Stimulated activated CD4-positive, alpha-beta T cell treated with anti-CD3 and anti-CD28 coated beads, Interleukin-4, amount 100 ng/mL, for 48 hours (primary cell): ENCODE data around the gene NLRC5.
"Not testable (repeated sequence)": the region's sequence is repeated elsewhere in the genome, so short reads cannot be mapped to it uniquely, and the experiment has no call there.

ENCODE experiments used
- DNase-seq, 2 donors: peaks; one replicate each; pipeline ENCODE4 v3.0.0-alpha.2; 2020; ENCODE audit warnings: low read depth in 2 of 2

The NLRC5 gene

GRCh38 chr16:57072616-57073275 is 83.4 kb downstream of the NLRC5 start:
- DNase-seq, result no peak

- DNase-seq, result no peak
Observed at GRCh38 chr16:57077714-57078113, 88.4 kb downstream of the NLRC5 start.

DNA sequence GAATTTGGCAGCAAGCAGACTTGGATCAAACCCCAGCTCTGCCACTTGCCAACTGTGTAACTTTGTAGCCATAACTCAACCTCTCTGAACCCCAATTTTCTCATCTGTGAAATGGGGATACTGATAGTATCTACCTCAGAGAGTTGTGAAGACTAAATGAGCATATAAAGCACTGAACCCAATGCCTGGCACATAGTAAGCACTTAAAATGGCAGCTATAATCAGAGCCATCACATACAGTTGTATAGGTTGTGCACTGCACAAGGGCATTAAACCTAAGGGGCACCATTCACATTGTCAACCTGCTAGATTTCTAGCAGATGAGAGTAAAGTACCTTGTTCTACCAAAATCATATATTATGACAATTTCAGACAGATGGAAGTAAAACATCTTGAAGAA is 92.4 kb downstream of the NLRC5 start:
- no peak for DNase-seq

DNA sequence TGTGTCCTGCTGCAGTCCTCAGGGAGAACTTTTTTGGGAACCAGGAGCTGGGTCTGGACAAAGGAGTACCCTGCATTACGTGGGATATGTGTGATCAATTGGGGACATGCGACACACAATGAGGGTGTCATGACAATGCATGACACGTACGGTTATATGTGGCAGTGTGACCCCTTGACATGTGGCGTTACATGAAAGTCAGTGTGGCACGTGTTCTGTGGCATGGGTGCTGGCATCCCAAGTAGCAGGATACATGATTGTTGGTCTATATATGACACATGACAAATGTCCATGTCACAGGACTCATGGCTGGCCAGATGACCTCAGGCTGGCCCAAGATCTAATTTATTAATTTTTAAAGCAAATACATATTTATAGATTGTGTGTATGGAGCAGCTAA is 93.3 kb downstream of the NLRC5 start:
- DNase-seq, result no peak

GRCh38 chr16:57083485-57084126 is 94.2 kb downstream of the NLRC5 start:
- no peak for DNase-seq

DNA sequence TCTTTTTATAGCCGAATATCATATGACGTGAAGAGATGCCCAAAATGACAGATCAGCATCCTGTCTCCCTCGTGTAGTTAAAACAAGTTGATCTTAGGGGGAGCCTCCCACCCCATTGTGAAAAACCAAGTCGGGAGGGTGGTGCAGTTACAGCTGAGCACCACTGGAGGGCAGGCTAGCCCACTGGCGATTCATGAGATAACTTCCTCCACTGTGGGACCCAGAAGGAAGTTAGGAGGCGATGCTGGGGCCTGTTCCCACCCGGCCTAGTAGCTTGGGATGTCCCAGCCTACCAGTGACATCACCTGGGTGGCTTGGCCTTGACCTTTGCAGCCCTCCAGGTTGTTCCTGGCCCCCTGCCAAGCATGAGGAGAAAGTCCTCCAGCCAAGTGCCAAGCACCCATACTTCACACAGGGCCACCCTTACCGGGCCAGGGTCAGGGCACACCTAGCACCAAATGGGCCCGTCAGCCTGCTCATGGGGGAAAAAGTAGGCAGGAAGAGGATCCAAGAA is 95.0 kb downstream of the NLRC5 start:
- peak; percentile 56 to 57 for DNase-seq

GRCh38 chr16:57084996-57085395 is 95.6 kb downstream of the NLRC5 start:
- DNase-seq, result no peak

DNA sequence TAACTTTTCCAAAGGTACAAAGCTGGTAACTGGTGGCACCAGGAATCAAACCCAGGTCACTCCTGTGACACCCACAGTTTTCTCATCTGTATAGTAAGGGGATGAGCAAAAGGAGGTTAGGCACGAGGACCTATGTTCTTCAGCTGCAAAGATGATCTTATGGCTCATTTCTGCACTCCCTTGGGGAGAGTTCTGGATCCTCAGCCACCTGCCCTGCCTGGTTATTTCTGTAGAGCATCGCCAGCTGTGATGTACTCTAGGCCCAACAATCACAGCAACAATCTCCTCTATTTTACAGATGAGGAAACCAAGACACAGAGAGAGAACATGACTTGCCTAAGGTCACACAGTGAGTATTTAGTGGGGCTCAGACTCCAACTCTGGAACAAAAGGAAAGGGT is 97.6 kb downstream of the NLRC5 start:
- DNase-seq, result no peak

DNA sequence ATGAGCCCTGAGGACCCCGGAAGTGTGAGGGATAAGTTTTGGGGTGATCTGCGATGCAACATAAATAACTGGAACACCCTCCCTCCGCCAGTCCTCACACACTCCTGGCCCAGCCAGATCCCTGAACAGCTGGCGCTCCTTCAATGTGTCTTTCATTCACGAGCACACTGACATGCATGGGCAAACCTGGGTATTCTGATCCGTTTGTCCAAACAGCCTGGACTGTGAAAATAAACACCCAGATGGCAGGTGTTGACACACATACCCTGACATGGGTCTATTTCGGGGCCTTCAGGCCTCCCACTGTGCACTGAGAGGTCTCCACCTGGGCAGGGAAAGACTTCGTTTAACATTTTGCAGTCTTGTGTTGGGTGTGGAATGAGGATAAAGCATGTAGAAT is 100.0 kb downstream of the NLRC5 start:
- DNase-seq, result no peak

- no peak for DNase-seq
Observed at GRCh38 chr16:57091200-57091974, 102.0 kb downstream of the NLRC5 start.

DNA sequence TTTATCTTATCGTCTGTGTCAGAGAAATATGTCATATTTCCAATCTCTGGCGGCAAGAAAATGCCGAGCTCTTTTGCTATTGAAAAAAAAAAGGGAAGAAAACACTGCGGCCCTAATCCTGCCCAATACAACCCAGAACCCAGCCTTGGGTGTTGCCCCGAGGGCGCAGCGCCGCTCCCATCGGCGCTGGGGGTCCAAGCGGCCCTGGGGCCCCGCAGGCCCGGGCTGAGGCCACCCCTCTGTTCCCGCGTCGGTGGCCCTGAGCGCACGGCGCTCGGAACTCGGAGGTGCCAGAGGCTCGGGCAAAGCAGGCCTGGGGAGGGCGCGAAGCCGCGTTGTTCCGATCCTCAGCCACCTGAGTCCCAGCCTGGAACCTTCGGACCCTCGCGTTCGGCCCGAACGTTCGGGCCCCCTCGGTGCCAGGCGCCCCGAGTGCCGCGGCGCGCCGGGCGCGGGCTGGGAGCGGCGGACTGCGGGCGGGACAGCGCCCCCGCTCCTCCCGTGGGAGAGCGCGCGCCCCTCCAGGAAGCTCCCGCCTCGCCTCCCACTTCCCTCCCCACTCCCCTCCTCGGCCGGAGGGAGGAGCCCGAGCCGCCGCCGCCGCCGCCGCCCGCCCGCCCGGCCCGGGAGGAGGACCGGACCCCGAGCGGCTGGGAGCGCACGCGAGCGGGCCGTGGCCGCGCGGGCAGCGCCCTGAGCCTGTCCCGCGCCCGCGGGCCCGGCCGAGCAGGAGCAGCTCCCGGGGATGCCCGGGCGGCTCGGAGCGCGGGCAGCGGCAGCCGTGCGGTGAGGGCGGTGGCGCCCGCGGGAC is 102.8 kb downstream of the NLRC5 start, which contains the start of gene CPNE2:
TSS of gene CPNE2 (plus strand) at position 609 of the 811 bp plus-strand sequence. CDS start 18,160 bp downstream, outside the sequence.
- DNase-seq, result peak; percentile 24 to 37

- peak; percentile 23 to 36 for DNase-seq
Observed at GRCh38 chr16:57092786-57093411, 103.5 kb downstream of the NLRC5 start.

DNA sequence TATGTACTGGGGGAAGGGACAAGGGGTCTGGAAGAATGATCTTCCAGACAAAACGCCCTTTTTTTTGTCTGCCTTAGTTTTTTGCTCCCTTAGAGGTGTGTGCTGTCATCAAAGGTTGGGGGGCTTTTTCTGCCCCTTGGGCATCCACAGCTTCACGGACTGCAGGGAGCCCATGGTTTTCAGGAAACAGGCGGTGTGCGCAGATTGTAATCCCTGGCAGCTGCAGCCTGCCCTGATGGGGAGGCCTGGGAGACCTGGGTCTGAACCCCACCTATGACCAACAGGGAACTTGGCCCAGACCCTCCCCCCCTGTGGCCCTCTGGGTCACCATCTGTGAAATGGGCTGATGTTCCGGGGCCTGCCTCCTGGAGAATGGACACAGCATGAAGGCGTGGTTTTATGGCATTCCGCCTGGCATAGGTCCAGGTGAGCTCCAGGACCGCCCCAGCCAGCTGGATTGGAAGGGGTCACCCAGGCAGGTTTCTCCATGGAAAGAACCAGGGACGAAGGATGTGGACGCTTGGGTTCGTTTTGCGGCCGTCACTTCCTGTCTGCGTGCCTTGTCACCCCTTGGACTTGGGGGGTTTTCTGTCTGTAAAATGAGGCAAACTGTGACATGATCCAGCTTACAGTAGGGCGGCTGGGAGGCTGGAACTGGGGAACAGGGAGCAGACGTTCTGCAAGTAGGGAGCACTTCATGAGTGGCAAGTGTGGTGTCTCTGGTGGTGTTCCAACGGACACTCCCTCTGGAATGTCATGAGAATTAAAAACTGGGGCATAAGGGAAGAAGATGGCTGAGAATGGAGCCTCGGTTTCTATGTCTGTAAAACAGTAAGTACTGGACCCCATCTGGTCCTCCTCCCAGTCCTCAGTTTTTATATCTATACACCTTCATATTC is 104.6 kb downstream of the NLRC5 start:
- no peak for DNase-seq

DNA sequence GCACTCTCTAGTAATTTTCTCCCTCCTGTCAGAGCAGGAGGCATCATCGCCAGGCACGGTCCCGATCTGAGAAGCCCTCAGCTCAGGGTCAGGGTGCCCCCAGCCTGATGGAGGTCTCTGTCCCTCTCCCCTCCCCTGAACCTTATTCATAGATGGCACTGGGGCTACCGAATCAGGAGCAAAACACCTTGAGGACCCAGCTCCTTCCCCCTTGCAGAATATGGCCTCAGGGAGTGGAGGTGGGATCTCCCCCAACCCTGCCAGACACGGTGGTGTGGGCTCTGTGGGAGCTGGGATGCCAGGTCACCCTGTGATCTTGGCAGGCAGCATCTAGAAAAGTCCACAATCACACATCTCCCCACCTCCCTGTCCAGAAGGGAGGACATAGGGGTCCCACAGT is 105.6 kb downstream of the NLRC5 start:
- no peak for DNase-seq

- DNase-seq, result no peak
Observed at GRCh38 chr16:57096192-57096591, 106.8 kb downstream of the NLRC5 start.

GRCh38 chr16:57096793-57097192 is 107.4 kb downstream of the NLRC5 start:
- DNase-seq, result no peak

DNA sequence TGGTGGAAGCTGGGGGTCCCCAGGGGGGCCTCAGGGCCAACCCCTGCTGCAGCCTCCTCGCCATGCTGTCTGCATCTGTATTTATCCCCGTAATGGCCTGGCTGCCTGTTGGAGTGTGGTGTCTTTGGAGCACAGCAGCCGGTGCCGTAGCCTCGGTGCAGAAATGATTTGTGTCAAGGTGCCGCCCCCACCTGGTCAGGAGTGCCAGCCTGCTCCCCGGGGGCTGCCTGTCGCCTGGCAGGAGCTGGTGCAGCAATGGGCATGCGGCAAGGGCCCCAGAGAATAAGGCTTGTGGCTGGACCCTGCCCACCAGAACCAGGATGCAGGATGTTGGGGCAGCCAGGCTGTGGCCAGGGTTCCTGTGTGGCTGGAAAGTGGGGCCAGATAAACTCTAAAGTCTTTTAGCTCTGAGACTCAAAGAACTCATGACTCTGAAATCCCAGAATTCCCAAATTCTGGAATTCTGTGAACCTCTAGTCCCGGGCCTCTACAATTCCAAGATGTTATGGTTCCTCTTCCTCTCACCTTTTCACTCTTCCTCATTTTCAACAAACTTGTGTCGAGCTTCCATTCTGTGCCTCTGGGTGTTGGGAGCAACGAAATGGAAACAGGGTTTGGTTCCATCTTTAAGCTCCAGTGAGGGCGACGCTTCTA is 109.0 kb downstream of the NLRC5 start:
- no peak for DNase-seq

GRCh38 chr16:57099965-57100364 is 110.6 kb downstream of the NLRC5 start:
- not testable (repeated sequence) for DNase-seq

DNA sequence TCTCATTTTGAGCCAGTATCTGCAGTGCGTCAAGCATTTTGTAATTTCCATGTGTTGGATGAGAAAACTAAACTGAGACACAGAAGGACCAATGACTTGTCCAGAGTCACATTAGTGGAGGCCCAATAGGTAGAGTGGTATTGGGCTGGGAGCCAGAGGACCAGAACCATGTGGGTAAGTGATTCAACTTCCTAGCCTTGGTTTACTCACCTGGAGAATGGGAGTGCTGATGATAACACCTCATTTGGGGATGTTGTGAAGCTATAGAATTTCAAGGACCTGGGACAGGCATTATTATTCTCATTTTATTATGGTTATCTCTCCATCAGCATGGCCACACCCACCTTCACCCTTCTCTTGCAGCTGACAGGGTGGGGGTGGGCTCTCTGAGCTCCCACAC is 111.1 kb downstream of the NLRC5 start:
- no peak for DNase-seq
